RWPE2 (cell line): ENCODE results near the gene WDR74.

Experiments used
- ATAC-seq: fragments of 200-7000 bp; cut with Tn5 transposase; 3 replicates; pipeline ENCODE4 v1.9.1; 2021; ENCODE audit warnings: low read depth
- DNase-seq: peaks from one replicate; pipeline ENCODE4 v3.0.0-alpha.2; 2020; ENCODE audit warnings: low spot score
- H3K27ac ChIP-seq: fragments of 450-650 bp; 2 replicates; pipeline ENCODE4 v1.5.1; 2017; ENCODE audit warnings: mild to moderate bottlenecking; ENCODE audit not compliant: poor library complexity, severe bottlenecking
- H3K27me3 ChIP-seq: fragments of 250-450 bp; sonication (Bioruptor Pico); 2 replicates; pipeline ENCODE4 v1.5.1; 2021; ENCODE audit warnings: mild to moderate bottlenecking, moderate library complexity; ENCODE audit not compliant: insufficient read depth, poor library complexity, severe bottlenecking
- H3K36me3 ChIP-seq: fragments of 250-450 bp; sonication (Bioruptor Pico); 2 replicates; pipeline ENCODE4 v1.5.1; 2020; ENCODE audit warnings: low read depth, mild to moderate bottlenecking, moderate library complexity
- H3K4me1 ChIP-seq: fragments of 250-450 bp; sonication (Bioruptor Pico); 2 replicates; pipeline ENCODE4 v1.5.1; 2021; ENCODE audit warnings: mild to moderate bottlenecking, moderate library complexity; ENCODE audit not compliant: insufficient read depth, poor library complexity, severe bottlenecking
- H3K4me3 ChIP-seq: fragments of 250-450 bp; sonication (Bioruptor Pico); 2 replicates; pipeline ENCODE4 v1.5.1; 2021; ENCODE audit warnings: mild to moderate bottlenecking, moderate library complexity; ENCODE audit not compliant: severe bottlenecking
- H3K9me3 ChIP-seq: fragments of 250-450 bp; sonication (Bioruptor Pico); 2 replicates; pipeline ENCODE4 v1.5.1; 2021; ENCODE audit warnings: mild to moderate bottlenecking, moderate library complexity; ENCODE audit not compliant: severe bottlenecking
- CTCF ChIP-seq: fragments of 450-650 bp; IDR thresholded peaks from one replicate; pipeline ENCODE4 v1.5.1; 2017; ENCODE audit warnings: mild to moderate bottlenecking, moderate library complexity; ENCODE audit not compliant: poor library complexity, severe bottlenecking

The WDR74 gene

GRCh38 chr11:62805076-62805892, 34.1 kb downstream of the WDR74 start, which contains the start of gene NXF1:
Gene NXF1, minus strand, starts transcription at chr11:62805440. Its CDS starts 84 bp downstream, at chr11:62805356.
- peaks cover 36% of the 10 kb centered on the region for H3K36me3 ChIP-seq
- H3K4me3 ChIP-seq = peak within 1 kb of the TSS; percentile 79
- H3K27me3 ChIP-seq = no peaks in the 10 kb centered on the region
- peak; percentile 78 for ATAC-seq
- peak within 1 kb of the TSS; percentile 46 for H3K27ac ChIP-seq
- no peaks in the 10 kb centered on the region for H3K9me3 ChIP-seq
- DNase-seq = peak; percentile 89
- TF ChIP-seq CTCF = no peak
- H3K4me1 ChIP-seq = peaks cover 4% of the 10 kb centered on the region

GRCh38 chr11:62804310-62805075, 34.9 kb downstream of the WDR74 start:
- peaks cover 4% of the 10 kb centered on the region for H3K4me1 ChIP-seq
- no peak for TF ChIP-seq CTCF
- no peaks in the 10 kb centered on the region for H3K9me3 ChIP-seq
- H3K36me3 ChIP-seq = peaks cover 44% of the 10 kb centered on the region
- no peak for DNase-seq
- H3K4me3 ChIP-seq = peak overlapping the region; percentile 79
- no peaks in the 10 kb centered on the region for H3K27me3 ChIP-seq
- H3K27ac ChIP-seq = peak overlapping the region; percentile 46
- peak; percentile 20 for ATAC-seq

GRCh38 chr11:62801071-62801470, 38.3 kb downstream of the WDR74 start:
- no peak for DNase-seq
- Histone ChIP-seq H3K4me3 (no peak overlapping the region), H3K27ac (no peak overlapping the region), H3K27me3 (no peaks in the 10 kb centered on the region), H3K36me3 (peaks cover 69% of the 10 kb centered on the region), H3K4me1 (peaks cover 4% of the 10 kb centered on the region), H3K9me3 (no peaks in the 10 kb centered on the region)
- no peak for ATAC-seq
- TF ChIP-seq CTCF = no peak

GRCh38 chr11:62799486-62799885, 39.9 kb downstream of the WDR74 start:
- Histone ChIP-seq H3K4me1 (peaks cover 4% of the 10 kb centered on the region), H3K36me3 (peaks cover 85% of the 10 kb centered on the region), H3K4me3 (no peak overlapping the region), H3K27ac (no peak overlapping the region), H3K9me3 (no peaks in the 10 kb centered on the region), H3K27me3 (no peaks in the 10 kb centered on the region)
- DNase-seq = no peak
- no peak for TF ChIP-seq CTCF
- no peak for ATAC-seq

- Histone ChIP-seq H3K4me1 (peaks cover 3% of the 10 kb centered on the region), H3K9me3 (no peaks in the 10 kb centered on the region), H3K36me3 (peaks cover 84% of the 10 kb centered on the region), H3K27ac (no peak overlapping the region), H3K27me3 (no peaks in the 10 kb centered on the region), H3K4me3 (no peak overlapping the region)
- ATAC-seq = no peak
- no peak for DNase-seq
- no peak for TF ChIP-seq CTCF
Observed at GRCh38 chr11:62796281-62796680, 43.1 kb downstream of the WDR74 start.
